Measurements from ENCODE around the gene NDUFAB1.

GRCh38 chr16:23624092-23624491 is 28.0 kb upstream of the NDUFAB1 start:
- TF ChIP-seq CTCF (IDR thresholded peaks at IDR 0.05): no peak
- no peak for TF ChIP-seq EZH2 (IDR thresholded peaks at IDR 0.05)

Measured in neural progenitor cell (in vitro differentiated cells).